Kidney epithelial cell (primary cell): ENCODE results near the gene TMEM135. TPM values are rescaled to one million over a fixed set of nuclear protein-coding genes. Genes with fewer than 3 reads are reported as not detected.

Source experiments
- DNase-seq: peaks from one replicate; pipeline ENCODE4 v3.0.0-alpha.2; 2010; ENCODE audit warnings: low read depth
- H3K27me3 ChIP-seq: 2 replicates; pipeline ENCODE4 v1.6.0; 2011; ENCODE audit warnings: low read length; ENCODE audit not compliant: control insufficient read depth, insufficient read depth
- H3K36me3 ChIP-seq: 2 replicates; pipeline ENCODE4 v1.5.1; 2011; ENCODE audit warnings: low read length; ENCODE audit not compliant: control insufficient read depth, insufficient read depth
- H3K4me3 ChIP-seq: 2 replicates; pipeline ENCODE4 v1.5.1; 2011; ENCODE audit warnings: low read depth, mild to moderate bottlenecking, control low read depth, low read length
- total RNA-seq: library from RNA; depleted of rRNA; stranded (reverse); fragments of >200 nt; gene quantifications from 2 replicates; pipeline ENCODE4 v1.2.3, GENCODE V29; 2015
- TF ChIP-seq, protein P1 (sequence below): IDR thresholded peaks from 2 replicates; pipeline ENCODE4 v1.5.1; 2011; ENCODE audit warnings: mild to moderate bottlenecking, moderate library complexity, low read length, control low read depth, inconsistent platforms; ENCODE audit not compliant: insufficient read depth, poor library complexity, severe bottlenecking

TMEM135 gene
- total RNA-seq, 1 donor from 2014 or later, result 14.5 TPM

DNA sequence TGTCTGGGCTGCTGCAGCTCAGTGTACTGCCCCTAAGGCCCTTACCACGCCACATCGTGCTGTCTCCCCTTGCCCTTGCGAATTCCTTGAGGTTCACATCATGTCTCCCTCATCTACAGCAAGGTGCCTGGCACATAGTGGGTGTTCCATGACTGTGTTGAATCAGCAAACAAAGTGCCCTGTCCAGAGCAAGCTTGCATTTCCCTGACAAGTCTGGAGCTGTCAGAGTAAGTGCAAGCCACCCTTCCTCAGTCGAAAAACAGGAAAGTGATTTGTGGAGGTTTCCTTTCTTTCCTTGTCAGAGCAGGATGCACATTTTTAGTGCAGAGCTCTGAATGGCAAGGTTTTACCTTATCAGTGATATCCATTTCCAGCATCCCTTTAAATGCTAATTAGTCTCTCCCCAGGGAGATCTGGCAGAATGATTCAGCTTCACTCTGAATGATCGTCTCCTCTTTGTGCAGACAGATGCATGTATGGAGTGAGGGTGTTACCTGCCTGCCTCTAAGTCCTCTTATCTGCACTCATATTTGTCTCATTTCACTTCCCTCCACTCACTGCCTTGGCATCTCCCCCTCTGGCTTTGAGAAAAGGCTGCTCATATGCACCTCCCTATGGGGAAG, 331.2 kb downstream of the TMEM135 start:
- no peaks in the 10 kb centered on the region for H3K27me3 ChIP-seq
- no peaks in the 10 kb centered on the region for H3K36me3 ChIP-seq
- DNase-seq, result no peak
- TF ChIP-seq, protein P1, sequence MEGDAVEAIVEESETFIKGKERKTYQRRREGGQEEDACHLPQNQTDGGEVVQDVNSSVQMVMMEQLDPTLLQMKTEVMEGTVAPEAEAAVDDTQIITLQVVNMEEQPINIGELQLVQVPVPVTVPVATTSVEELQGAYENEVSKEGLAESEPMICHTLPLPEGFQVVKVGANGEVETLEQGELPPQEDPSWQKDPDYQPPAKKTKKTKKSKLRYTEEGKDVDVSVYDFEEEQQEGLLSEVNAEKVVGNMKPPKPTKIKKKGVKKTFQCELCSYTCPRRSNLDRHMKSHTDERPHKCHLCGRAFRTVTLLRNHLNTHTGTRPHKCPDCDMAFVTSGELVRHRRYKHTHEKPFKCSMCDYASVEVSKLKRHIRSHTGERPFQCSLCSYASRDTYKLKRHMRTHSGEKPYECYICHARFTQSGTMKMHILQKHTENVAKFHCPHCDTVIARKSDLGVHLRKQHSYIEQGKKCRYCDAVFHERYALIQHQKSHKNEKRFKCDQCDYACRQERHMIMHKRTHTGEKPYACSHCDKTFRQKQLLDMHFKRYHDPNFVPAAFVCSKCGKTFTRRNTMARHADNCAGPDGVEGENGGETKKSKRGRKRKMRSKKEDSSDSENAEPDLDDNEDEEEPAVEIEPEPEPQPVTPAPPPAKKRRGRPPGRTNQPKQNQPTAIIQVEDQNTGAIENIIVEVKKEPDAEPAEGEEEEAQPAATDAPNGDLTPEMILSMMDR, result no peak
- H3K4me3 ChIP-seq, result no peak overlapping the region

DNA sequence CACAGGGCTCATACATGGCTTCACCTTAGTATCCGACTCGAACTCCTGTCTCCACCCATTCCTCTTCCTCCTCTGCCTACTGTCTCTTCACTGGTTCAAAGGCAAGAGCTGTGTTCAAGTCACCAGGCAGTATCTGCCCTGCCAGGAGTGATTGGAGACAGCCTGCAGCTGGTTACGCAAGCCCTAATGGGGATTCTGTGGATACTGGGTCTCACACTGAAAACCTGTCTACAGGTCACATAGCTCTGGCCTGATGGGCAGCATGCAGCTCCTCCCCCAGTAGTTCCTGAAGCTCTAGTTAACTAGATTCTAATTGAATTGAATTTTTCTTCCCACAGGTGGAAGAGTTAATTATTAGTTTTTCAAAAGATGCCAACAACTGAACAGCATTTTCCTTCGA, 332.2 kb downstream of the TMEM135 start:
- TF ChIP-seq, protein P1, result no peak
- Histone ChIP-seq H3K36me3 (no peaks in the 10 kb centered on the region), H3K27me3 (no peaks in the 10 kb centered on the region), H3K4me3 (no peak overlapping the region)
- no peak for DNase-seq

DNA sequence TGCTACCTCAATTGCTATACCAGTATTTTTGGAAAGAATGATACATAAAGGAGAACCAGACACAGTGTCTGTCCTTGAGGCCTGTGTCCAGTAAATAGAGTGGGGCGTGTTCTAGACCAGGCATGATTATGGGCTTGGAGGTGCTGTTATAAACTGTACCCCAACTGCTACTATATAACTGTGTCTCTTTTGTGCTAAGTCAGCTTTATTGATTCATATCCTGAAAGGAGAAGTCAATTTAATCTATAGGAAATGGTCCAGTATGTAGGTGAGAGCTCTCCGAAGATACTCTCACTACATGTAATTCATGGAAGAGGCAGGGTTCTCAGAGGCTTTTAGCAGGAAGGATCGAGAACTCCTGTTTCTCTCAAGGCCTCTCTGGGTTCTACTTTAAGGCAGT, 334.3 kb downstream of the TMEM135 start:
- Histone ChIP-seq H3K4me3 (no peak overlapping the region), H3K27me3 (no peaks in the 10 kb centered on the region), H3K36me3 (no peaks in the 10 kb centered on the region)
- TF ChIP-seq, protein P1, result no peak
- DNase-seq, result no peak

Other genes with a start within 250 kb of the TMEM135 start
- 38.5 and 56.6 TPM in 2 replicates for gene PRSS23, start 237.4 kb upstream of the TMEM135 start, total RNA-seq
- gene FZD4, start 82.5 kb upstream of the TMEM135 start, total RNA-seq, result 7.1 and 7.5 TPM in 2 replicates